ENCODE results near the gene NFE2L2.

DNA sequence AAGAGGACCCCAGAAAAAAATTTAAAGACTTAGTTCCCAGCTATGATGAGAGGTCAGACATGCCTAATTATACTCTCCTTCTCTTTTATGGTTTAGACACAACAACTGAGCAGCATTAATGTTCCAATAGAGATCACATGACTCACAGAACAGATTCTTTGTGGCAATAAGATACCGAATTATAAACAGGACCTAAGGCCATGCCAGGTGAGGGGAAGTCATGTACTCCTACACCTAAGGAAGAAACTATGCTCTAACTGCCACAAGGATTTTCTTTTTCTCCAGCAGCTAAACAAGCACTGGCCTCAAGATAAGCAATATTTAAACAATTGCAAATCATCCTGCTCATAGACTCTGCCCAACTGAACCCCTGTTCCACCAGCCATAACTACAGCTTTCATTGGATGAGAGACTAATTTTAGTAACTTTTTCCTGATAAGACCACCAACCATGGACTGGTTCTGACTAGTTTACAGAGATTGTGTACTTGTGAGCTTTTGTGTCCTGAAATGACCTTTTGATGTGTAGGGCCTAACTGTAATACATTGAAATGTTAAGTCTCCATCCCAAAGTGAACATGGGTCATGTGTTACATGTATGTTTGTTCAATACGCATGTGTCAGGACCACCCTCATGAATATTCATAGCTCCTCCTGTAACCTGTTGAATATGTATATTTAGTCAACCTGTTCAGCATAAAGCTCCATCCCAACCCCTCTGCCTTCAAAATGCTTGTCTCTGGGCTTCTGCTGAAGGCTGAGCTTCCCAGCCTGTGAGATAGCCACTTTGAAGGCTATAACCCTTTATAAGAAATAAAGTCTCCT is 21.6 kb upstream of the NFE2L2 start:
- TF ChIP-seq, protein P1, sequence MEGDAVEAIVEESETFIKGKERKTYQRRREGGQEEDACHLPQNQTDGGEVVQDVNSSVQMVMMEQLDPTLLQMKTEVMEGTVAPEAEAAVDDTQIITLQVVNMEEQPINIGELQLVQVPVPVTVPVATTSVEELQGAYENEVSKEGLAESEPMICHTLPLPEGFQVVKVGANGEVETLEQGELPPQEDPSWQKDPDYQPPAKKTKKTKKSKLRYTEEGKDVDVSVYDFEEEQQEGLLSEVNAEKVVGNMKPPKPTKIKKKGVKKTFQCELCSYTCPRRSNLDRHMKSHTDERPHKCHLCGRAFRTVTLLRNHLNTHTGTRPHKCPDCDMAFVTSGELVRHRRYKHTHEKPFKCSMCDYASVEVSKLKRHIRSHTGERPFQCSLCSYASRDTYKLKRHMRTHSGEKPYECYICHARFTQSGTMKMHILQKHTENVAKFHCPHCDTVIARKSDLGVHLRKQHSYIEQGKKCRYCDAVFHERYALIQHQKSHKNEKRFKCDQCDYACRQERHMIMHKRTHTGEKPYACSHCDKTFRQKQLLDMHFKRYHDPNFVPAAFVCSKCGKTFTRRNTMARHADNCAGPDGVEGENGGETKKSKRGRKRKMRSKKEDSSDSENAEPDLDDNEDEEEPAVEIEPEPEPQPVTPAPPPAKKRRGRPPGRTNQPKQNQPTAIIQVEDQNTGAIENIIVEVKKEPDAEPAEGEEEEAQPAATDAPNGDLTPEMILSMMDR (IDR thresholded peaks at IDR 0.05), result no peak
- TF ChIP-seq, protein P2, sequence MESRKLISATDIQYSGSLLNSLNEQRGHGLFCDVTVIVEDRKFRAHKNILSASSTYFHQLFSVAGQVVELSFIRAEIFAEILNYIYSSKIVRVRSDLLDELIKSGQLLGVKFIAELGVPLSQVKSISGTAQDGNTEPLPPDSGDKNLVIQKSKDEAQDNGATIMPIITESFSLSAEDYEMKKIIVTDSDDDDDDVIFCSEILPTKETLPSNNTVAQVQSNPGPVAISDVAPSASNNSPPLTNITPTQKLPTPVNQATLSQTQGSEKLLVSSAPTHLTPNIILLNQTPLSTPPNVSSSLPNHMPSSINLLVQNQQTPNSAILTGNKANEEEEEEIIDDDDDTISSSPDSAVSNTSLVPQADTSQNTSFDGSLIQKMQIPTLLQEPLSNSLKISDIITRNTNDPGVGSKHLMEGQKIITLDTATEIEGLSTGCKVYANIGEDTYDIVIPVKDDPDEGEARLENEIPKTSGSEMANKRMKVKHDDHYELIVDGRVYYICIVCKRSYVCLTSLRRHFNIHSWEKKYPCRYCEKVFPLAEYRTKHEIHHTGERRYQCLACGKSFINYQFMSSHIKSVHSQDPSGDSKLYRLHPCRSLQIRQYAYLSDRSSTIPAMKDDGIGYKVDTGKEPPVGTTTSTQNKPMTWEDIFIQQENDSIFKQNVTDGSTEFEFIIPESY (IDR thresholded peaks at IDR 0.05; ENCODE audit: borderline replicate concordance, low read depth), result no peak
- no peak for TF ChIP-seq RAD21 (IDR thresholded peaks at IDR 0.05; ENCODE audit: low read length)
- no peak for TF ChIP-seq GATA2 (CRISPR knock-in tag; IDR thresholded peaks at IDR 0.05)
- TF ChIP-seq NRF1 (IDR thresholded peaks at IDR 0.05; ENCODE audit: low read depth, low read length), result no peak
- TF ChIP-seq, protein P3, sequence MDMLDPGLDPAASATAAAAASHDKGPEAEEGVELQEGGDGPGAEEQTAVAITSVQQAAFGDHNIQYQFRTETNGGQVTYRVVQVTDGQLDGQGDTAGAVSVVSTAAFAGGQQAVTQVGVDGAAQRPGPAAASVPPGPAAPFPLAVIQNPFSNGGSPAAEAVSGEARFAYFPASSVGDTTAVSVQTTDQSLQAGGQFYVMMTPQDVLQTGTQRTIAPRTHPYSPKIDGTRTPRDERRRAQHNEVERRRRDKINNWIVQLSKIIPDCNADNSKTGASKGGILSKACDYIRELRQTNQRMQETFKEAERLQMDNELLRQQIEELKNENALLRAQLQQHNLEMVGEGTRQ (IDR thresholded peaks at IDR 0.05; ENCODE audit: borderline replicate concordance, low read depth, low read length), result no peak
- no peak for TF ChIP-seq GABPA (IDR thresholded peaks at IDR 0.05; ENCODE audit: low read depth)
- no peak for TF ChIP-seq YY1 (IDR thresholded peaks at IDR 0.05; ENCODE audit: low read depth)
- TF ChIP-seq POLR2AphosphoS5 (IDR thresholded peaks at IDR 0.05; ENCODE audit: low read depth, low read length), result no peak
- no peak for TF ChIP-seq RCOR1 (IDR thresholded peaks at IDR 0.05; ENCODE audit: low read length)
- no peak for TF ChIP-seq TEAD4 (IDR thresholded peaks at IDR 0.05; ENCODE audit: borderline replicate concordance, insufficient read depth)
- TF ChIP-seq SMC3 (IDR thresholded peaks at IDR 0.05; ENCODE audit: low read depth, low read length), result no peak
- no peak for TF ChIP-seq FOXM1 (IDR thresholded peaks at IDR 0.05; ENCODE audit: low read depth)
- TF ChIP-seq MEF2A (IDR thresholded peaks at IDR 0.05; ENCODE audit: borderline replicate concordance, low read depth), result no peak
